ENCODE measurements around the gene GRM7. TPM values are rescaled to one million over a fixed set of nuclear protein-coding genes. Genes with fewer than 3 reads are reported as not detected.

Gene GRM7
- total RNA-seq, 1 donor from 2014 or later = not detected

GRCh38 chr3:7678521-7678920, 817.6 kb downstream of the GRM7 start:
- ATAC-seq = no peak

- ATAC-seq = peak; percentile 23
Observed at GRCh38 chr3:7682822-7683229, 821.9 kb downstream of the GRM7 start.

- no peak for ATAC-seq
Observed at GRCh38 chr3:7683426-7683825, 822.5 kb downstream of the GRM7 start.

- no peak for ATAC-seq
Observed at GRCh38 chr3:7684182-7684715, 823.3 kb downstream of the GRM7 start.

- ATAC-seq = no peak
Observed at GRCh38 chr3:7687428-7688147, 826.7 kb downstream of the GRM7 start.

GRCh38 chr3:7692866-7693265, 832.0 kb downstream of the GRM7 start:
- no peak for ATAC-seq

- no peak for ATAC-seq
Observed at GRCh38 chr3:7693976-7694375, 833.1 kb downstream of the GRM7 start.

- ATAC-seq = no peak
Observed at GRCh38 chr3:7695049-7695448, 834.1 kb downstream of the GRM7 start.

- no peak for ATAC-seq
Observed at GRCh38 chr3:7696320-7696719, 835.4 kb downstream of the GRM7 start.

- ATAC-seq = no peak
Observed at GRCh38 chr3:7697548-7697947, 836.6 kb downstream of the GRM7 start.

GRCh38 chr3:7700539-7700938, 839.6 kb downstream of the GRM7 start:
- no peak for ATAC-seq

- no peak for ATAC-seq
Observed at GRCh38 chr3:7700977-7701376, 840.1 kb downstream of the GRM7 start.

GRCh38 chr3:7707187-7707586, 846.3 kb downstream of the GRM7 start:
- ATAC-seq = no peak

GRCh38 chr3:7709376-7710082, 848.6 kb downstream of the GRM7 start:
- ATAC-seq = no peak

- ATAC-seq = no peak
Observed at GRCh38 chr3:7710284-7710683, 849.4 kb downstream of the GRM7 start.

- no peak for ATAC-seq
Observed at GRCh38 chr3:7713724-7714123, 852.8 kb downstream of the GRM7 start.

GRCh38 chr3:7720649-7721297, 859.9 kb downstream of the GRM7 start:
- no peak for ATAC-seq

- no peak for ATAC-seq
Observed at GRCh38 chr3:7721869-7722268, 861.0 kb downstream of the GRM7 start.

GRCh38 chr3:7728566-7729519, 867.9 kb downstream of the GRM7 start:
- ATAC-seq = no peak

- ATAC-seq = no peak
Observed at GRCh38 chr3:7733933-7734332, 873.0 kb downstream of the GRM7 start.

GRCh38 chr3:7734456-7734855, 873.5 kb downstream of the GRM7 start:
- no peak for ATAC-seq

GRCh38 chr3:7737263-7737662, 876.3 kb downstream of the GRM7 start:
- ATAC-seq = no peak
